PFSK-1 (cell line): ENCODE results near the gene MET.

Experiments used
- FOXP2 ChIP-seq: optimal IDR thresholded peaks from 2 replicates; pipeline ENCODE3; 2011; ENCODE audit warnings: borderline replicate concordance, control low read depth, inconsistent platforms; ENCODE audit not compliant: insufficient read depth; ENCODE audit errors: extremely low read length, extremely low read depth
- POLR2AphosphoS5 ChIP-seq: IDR thresholded peaks from 2 replicates; pipeline ENCODE4 v1.6.1; 2012; ENCODE audit warnings: low read depth, mild to moderate bottlenecking, control low read depth, low read length, moderate library complexity
- REST ChIP-seq, 2 experiments: IDR thresholded peaks; 2 replicates each; pipeline versions ENCODE4 v1.6.1 to v1.8.0; 2011 to 2012; ENCODE audit warnings: low read depth in 2 of 2, low read length in 2 of 2, control low read depth in 1 of 2, inconsistent platforms in 1 of 2, mild to moderate bottlenecking in 1 of 2, moderate library complexity in 1 of 2; ENCODE audit not compliant: insufficient read depth in 1 of 2
- SIN3A ChIP-seq: IDR thresholded peaks from 2 replicates; pipeline ENCODE4 v1.6.1; 2012; ENCODE audit warnings: mild to moderate bottlenecking, low read length, moderate library complexity, borderline replicate concordance; ENCODE audit not compliant: insufficient read depth
- TAF1 ChIP-seq: IDR thresholded peaks from 2 replicates; pipeline ENCODE4 v1.6.1; 2012; ENCODE audit warnings: low read length, control low read depth, borderline replicate concordance; ENCODE audit not compliant: insufficient read depth

MET gene

GRCh38 chr7:116793795-116794340, 121.9 kb downstream of the MET start:
- TF ChIP-seq FOXP2: no peak
- TF ChIP-seq REST (IDR thresholded peaks at IDR 0.05; ENCODE audit: insufficient read depth in 1 of 2, low read depth in 2 of 2, low read length in 2 of 2): no peak
- no peak for TF ChIP-seq TAF1
- no peak for TF ChIP-seq SIN3A
- no peak for TF ChIP-seq POLR2AphosphoS5

GRCh38 chr7:116796471-116796870, 124.5 kb downstream of the MET start:
- TF ChIP-seq REST (IDR thresholded peaks at IDR 0.05; ENCODE audit: insufficient read depth in 1 of 2, low read depth in 2 of 2, low read length in 2 of 2) (no peak), TAF1 (no peak), SIN3A (no peak), POLR2AphosphoS5 (no peak), FOXP2 (no peak)

DNA sequence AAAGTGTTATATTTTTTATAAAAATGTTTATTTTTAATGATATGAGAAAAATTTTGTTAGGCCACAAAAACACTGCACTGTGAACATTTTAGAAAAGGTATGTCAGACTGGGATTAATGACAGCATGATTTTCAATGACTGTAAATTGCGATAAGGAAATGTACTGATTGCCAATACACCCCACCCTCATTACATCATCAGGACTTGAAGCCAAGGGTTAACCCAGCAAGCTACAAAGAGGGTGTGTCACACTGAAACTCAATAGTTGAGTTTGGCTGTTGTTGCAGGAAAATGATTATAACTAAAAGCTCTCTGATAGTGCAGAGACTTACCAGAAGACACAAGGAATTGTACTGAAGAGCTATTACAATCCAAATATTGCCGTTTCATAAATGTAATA, 125.6 kb downstream of the MET start:
- no peak for TF ChIP-seq TAF1
- TF ChIP-seq FOXP2: no peak
- no peak for TF ChIP-seq REST (IDR thresholded peaks at IDR 0.05; ENCODE audit: insufficient read depth in 1 of 2, low read depth in 2 of 2, low read length in 2 of 2)
- no peak for TF ChIP-seq SIN3A
- no peak for TF ChIP-seq POLR2AphosphoS5

DNA sequence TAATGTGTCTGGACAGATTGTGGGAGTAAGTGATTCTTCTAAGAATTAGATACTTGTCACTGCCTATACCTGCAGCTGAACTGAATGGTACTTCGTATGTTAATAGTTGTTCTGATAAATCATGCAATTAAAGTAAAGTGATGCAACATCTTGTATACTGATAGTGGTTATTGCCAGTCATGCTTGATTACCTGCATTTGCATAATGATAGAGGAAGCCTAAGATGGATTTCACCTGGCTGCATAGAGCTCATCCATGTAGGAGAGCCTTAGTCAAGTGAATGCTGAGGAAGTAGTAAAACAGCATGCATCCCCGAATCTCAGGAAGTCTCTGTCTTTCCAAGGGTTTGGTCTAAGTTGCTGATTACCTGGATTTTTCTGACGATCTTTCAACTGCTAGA, 126.2 kb downstream of the MET start:
- TF ChIP-seq SIN3A: no peak
- no peak for TF ChIP-seq POLR2AphosphoS5
- no peak for TF ChIP-seq FOXP2
- TF ChIP-seq REST (IDR thresholded peaks at IDR 0.05; ENCODE audit: insufficient read depth in 1 of 2, low read depth in 2 of 2, low read length in 2 of 2): no peak
- TF ChIP-seq TAF1: no peak

DNA sequence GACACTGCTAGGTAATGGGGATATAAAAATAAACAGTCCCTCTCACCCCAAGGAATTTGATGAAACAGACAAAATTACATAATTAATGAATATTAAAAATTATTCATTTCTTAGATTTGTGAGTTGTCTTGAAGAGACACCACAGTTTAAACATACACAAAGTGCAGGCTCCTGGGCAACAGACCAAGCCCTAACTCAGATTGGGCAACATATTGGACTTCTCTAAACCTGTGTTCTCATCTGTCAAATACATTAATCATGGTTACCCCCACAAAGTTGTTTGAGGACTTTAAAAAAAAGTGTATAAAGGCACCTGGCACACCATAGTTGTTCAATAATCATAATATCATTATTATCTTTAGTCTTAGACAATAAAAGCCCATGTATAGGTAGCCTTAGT, 127.9 kb downstream of the MET start:
- TF ChIP-seq SIN3A: no peak
